ENCODE measurements around the gene SUMO2. TPM values are rescaled to one million over a fixed set of nuclear protein-coding genes. Genes with fewer than 3 reads are reported as not detected.
"Not testable (repeated sequence)": the region's sequence is repeated elsewhere in the genome, so short reads cannot be mapped to it uniquely, and the experiment has no call there.

SUMO2 gene
- total and polyA plus RNA-seq, 10 of the 15 experiments (the other 5 are each of a cell fraction or from before 2014, with no cell fraction given), result 163 to 803 (median 555) TPM

GRCh38 chr17:75158480-75158879, 24.3 kb downstream of the SUMO2 start:
- H3K36me3 ChIP-seq (ENCODE audit: control insufficient read depth in 2 of 2, insufficient read depth in 2 of 2, low read length in 1 of 2); H3K4me3 ChIP-seq; H3K9ac ChIP-seq (ENCODE audit: control insufficient read depth, insufficient read depth, low read length); H3K9me3 ChIP-seq (replicated peaks; ENCODE audit: control insufficient read depth, insufficient read depth, low read length); RAD21 ChIA-PET (ENCODE audit: unreplicated experiment); H3K27ac ChIP-seq (ENCODE audit: control insufficient read depth, insufficient read depth); BruUV-seq (replicated peaks); H3K79me2 ChIP-seq (ENCODE audit: control insufficient read depth, insufficient read depth, low read length); H2AFZ ChIP-seq (ENCODE audit: control insufficient read depth, low read depth, low read length); H3K4me2 ChIP-seq (ENCODE audit: control insufficient read depth, insufficient read depth); FAIRE-seq; DNase-seq (ENCODE audit: low read depth, low spot score); H4K20me1 ChIP-seq (ENCODE audit: control insufficient read depth, insufficient read depth); H3K27me3 ChIP-seq (replicated peaks in 1 of 2; ENCODE audit: control insufficient read depth in 2 of 2, insufficient read depth in 2 of 2, low read length in 1 of 2); ATAC-seq; intact Hi-C loops (cut with micrococcal nuclease; ENCODE audit: unreplicated experiment); SMC1A ChIA-PET (ENCODE audit: uncharacterized antibody, unreplicated experiment); H3K4me1 ChIP-seq (ENCODE audit: control insufficient read depth, insufficient read depth, low read length); in situ Hi-C loops (cut with MboI): not testable (repeated sequence)
- ChIA-PET POLR2A (interaction anchor here (0.7 kb wide), 2 partner anchors 15 to 528 kb away, joined by 3 to 6 read pairs; no protein-coding TSS in a partner anchor), CTCF (interaction anchor here (1.2 to 2.5 kb wide), 2 partner anchors 13 to 42 kb away, joined by 3 to 10 read pairs; no protein-coding TSS in a partner anchor)
- WGBS (ENCODE audit: insufficient coverage, insufficient replicate concordance, low lambda C conversion rate, missing lambda C conversion rate), result 99% methylated on average over 8 of the region's 8 CpGs

- CTCF ChIA-PET, result interaction anchor here (0.9 to 1.4 kb wide), 5 partner anchors 15 to 47 kb away, joined by 3 to 9 read pairs (median 4); no protein-coding TSS in a partner anchor
- SMC1A ChIA-PET (ENCODE audit: uncharacterized antibody, unreplicated experiment), result interaction anchor here (0.7 to 1.5 kb wide), 4 partner anchors 15 to 150 kb away, joined by 3 to 8 read pairs (median 4); no protein-coding TSS in a partner anchor
- H3K4me1 ChIP-seq (ENCODE audit: control insufficient read depth, insufficient read depth, low read length), result peaks cover 6% of the 10 kb centered on the region
- 0 out of 2 replicates have a peak overlapping the region, but pooled peaks have one; percentile 41 for H3K9ac ChIP-seq (ENCODE audit: control insufficient read depth, insufficient read depth, low read length)
- TF ChIP-seq MTA3 (IDR thresholded peaks at IDR 0.05; ENCODE audit: borderline replicate concordance, low read length) (no peak), STAT1 (conservative IDR thresholded peaks at IDR 0.05) (no peak), NRF1 (conservative IDR thresholded peaks at IDR 0.05; ENCODE audit: low read depth, low read length) (no peak), MEF2A (IDR thresholded peaks at IDR 0.05; ENCODE audit: insufficient read depth, low read depth, low read length) (no peak), TCF3 (IDR thresholded peaks at IDR 0.05; ENCODE audit: borderline replicate concordance, insufficient read depth, low read depth, low read length) (no peak)
- no peaks in the 10 kb centered on the region for H4K20me1 ChIP-seq (ENCODE audit: control insufficient read depth, insufficient read depth)
- POLR2A ChIA-PET, result interaction anchor here (0.6 to 1.1 kb wide), 9 partner anchors 16 to 185 kb away, joined by 3 to 6 read pairs (median 4); no protein-coding TSS in a partner anchor
- H2AFZ ChIP-seq (ENCODE audit: control insufficient read depth, low read depth, low read length), result peak overlapping the region; percentile 95
- H3K79me2 ChIP-seq (ENCODE audit: control insufficient read depth, insufficient read depth, low read length), result peaks cover 41% of the 10 kb centered on the region
- no peak overlapping the region for H3K4me3 ChIP-seq
- WGBS (ENCODE audit: insufficient coverage, insufficient replicate concordance, low lambda C conversion rate, missing lambda C conversion rate), result 96% methylated on average over 3 of the region's 3 CpGs
- no peaks in the 10 kb centered on the region for H3K27me3 ChIP-seq (replicated peaks in 1 of 2; ENCODE audit: control insufficient read depth in 2 of 2, insufficient read depth in 2 of 2, low read length in 1 of 2)
- no peak for DNase-seq (ENCODE audit: low read depth, low spot score)
- H3K9me3 ChIP-seq (replicated peaks; ENCODE audit: control insufficient read depth, insufficient read depth, low read length), result no peaks in the 10 kb centered on the region
- no TSS peak for BruUV-seq (replicated peaks)
- in situ Hi-C loops (cut with MboI) (no loop called here), intact Hi-C loops (cut with micrococcal nuclease; ENCODE audit: unreplicated experiment) (no loop called here)
- peak overlapping the region; percentile 62 for H3K27ac ChIP-seq (ENCODE audit: control insufficient read depth, insufficient read depth)
- H3K36me3 ChIP-seq (ENCODE audit: control insufficient read depth in 2 of 2, insufficient read depth in 2 of 2, low read length in 1 of 2), result no peaks in the 10 kb centered on the region
- peak overlapping the region; percentile 91 for H3K4me2 ChIP-seq (ENCODE audit: control insufficient read depth, insufficient read depth)
- FAIRE-seq, result no peak
- no peak for ATAC-seq
- RAD21 ChIA-PET (ENCODE audit: unreplicated experiment), result no interaction called here
Measured at GRCh38 chr17:75155191-75155601, 27.6 kb downstream of the SUMO2 start.
